DND-41 (cell line): ENCODE data around the gene RPN2.

Experiments used
- ATAC-seq: fragments of 200-7000 bp; cut with Tn5 transposase; 3 replicates; pipeline ENCODE4 v1.9.1; 2021; ENCODE audit warnings: low read depth; ENCODE audit not compliant: insufficient read depth
- DNase-seq: peaks from one replicate; pipeline ENCODE4 v3.0.0-alpha.2; 2020
- H2AFZ ChIP-seq: 2 replicates; pipeline ENCODE4 v1.6.0; 2012; ENCODE audit warnings: low read depth, low read length
- H3K27ac ChIP-seq: 2 replicates; pipeline ENCODE4 v1.5.1; 2012; ENCODE audit warnings: low read length, inconsistent platforms
- H3K27me3 ChIP-seq: fragments of 200-600 bp; sonication (generic); 2 replicates; pipeline ENCODE4 v1.6.0; 2012; ENCODE audit warnings: low read length, mild to moderate bottlenecking, inconsistent platforms; ENCODE audit not compliant: insufficient read depth, poor library complexity
- H3K36me3 ChIP-seq: 2 replicates; pipeline ENCODE4 v1.5.1; 2012; ENCODE audit warnings: low read length, inconsistent platforms; ENCODE audit not compliant: insufficient read depth
- H3K4me1 ChIP-seq: 2 replicates; pipeline ENCODE4 v1.5.1; 2012; ENCODE audit warnings: mild to moderate bottlenecking, low read length; ENCODE audit not compliant: insufficient read depth
- H3K4me2 ChIP-seq: 2 replicates; pipeline ENCODE4 v1.6.0; 2012; ENCODE audit warnings: mild to moderate bottlenecking, moderate library complexity, low read length, inconsistent platforms; ENCODE audit not compliant: insufficient read depth
- H3K4me3 ChIP-seq, 2 experiments: fragments of 200-600 bp in 1 of 2; shearing (Covaris generic) in 1 of 2; 2 replicates each; pipeline ENCODE4 v1.5.1; 2012 to 2016; ENCODE audit warnings: inconsistent platforms in 2 of 2, low read length in 2 of 2, mild to moderate bottlenecking in 2 of 2, low read depth in 1 of 2, moderate library complexity in 1 of 2
- H3K79me2 ChIP-seq: 2 replicates; pipeline ENCODE4 v1.6.0; 2012; ENCODE audit warnings: low read length, inconsistent platforms; ENCODE audit not compliant: insufficient read depth
- H3K9ac ChIP-seq: 2 replicates; pipeline ENCODE4 v1.6.0; 2012; ENCODE audit warnings: low read depth, mild to moderate bottlenecking, inconsistent platforms, low read length, moderate library complexity
- H3K9me3 ChIP-seq: 2 replicates; pipeline ENCODE4 v1.5.1; 2012; ENCODE audit warnings: low read length, moderate library complexity, mild to moderate bottlenecking, inconsistent platforms; ENCODE audit not compliant: insufficient read depth, severe bottlenecking
- H4K20me1 ChIP-seq: 2 replicates; pipeline ENCODE4 v1.6.0; 2012; ENCODE audit warnings: low read length; ENCODE audit not compliant: insufficient read depth
- EZH2 ChIP-seq: IDR thresholded peaks from 3 replicates; pipeline ENCODE4 v1.6.1; 2012; ENCODE audit warnings: borderline replicate concordance, low read depth, mild to moderate bottlenecking, moderate library complexity, low read length, inconsistent platforms; ENCODE audit not compliant: severe bottlenecking
- TF ChIP-seq, protein P1 (sequence below): IDR thresholded peaks from 2 replicates; pipeline ENCODE4 v1.5.1; 2012; ENCODE audit warnings: borderline replicate concordance, low read length, moderate library complexity, mild to moderate bottlenecking; ENCODE audit not compliant: poor library complexity, severe bottlenecking; ENCODE audit errors: extremely low read depth

RPN2 gene

DNA sequence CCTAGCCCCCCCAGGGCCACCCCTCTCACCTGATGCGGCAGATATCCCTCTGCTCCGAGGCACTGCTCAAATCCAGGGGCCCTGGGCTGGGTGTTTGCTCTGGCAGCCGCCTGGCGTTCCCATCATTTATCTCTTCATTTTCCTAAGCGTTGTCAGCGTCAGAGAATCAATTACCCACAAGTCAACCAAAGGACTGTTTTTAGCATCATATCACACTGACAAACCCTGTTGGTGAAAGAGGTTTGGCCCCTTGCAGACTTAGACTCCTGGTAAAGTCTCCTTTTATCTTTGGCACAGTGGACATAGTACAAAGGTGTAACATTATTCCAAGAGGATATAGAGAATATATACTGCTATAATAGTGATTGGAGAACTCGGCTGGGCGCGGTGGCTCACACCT lies 82.6 kb downstream of the RPN2 start, which contains the start of gene GHRH:
Gene GHRH, minus strand, starts transcription at position 101 of the 400 bp plus-strand sequence. CDS start 4,925 bp downstream, outside the sequence.
- Histone ChIP-seq H3K36me3 (no peaks in the 10 kb centered on the region), H3K9ac (no peak within 1 kb of the TSS), H3K4me3 (no peak within 1 kb of the TSS), H3K79me2 (no peaks in the 10 kb centered on the region), H3K4me2 (no peak within 1 kb of the TSS), H2AFZ (no peak within 1 kb of the TSS), H3K27me3 (peaks cover 14% of the 10 kb centered on the region), H3K4me1 (no peaks in the 10 kb centered on the region), H3K9me3 (no peaks in the 10 kb centered on the region), H4K20me1 (no peaks in the 10 kb centered on the region; the same call in 1 of the 2 replicates), H3K27ac (no peak within 1 kb of the TSS)
- no peak for DNase-seq
- no peak for ATAC-seq
- TF ChIP-seq, protein P1, sequence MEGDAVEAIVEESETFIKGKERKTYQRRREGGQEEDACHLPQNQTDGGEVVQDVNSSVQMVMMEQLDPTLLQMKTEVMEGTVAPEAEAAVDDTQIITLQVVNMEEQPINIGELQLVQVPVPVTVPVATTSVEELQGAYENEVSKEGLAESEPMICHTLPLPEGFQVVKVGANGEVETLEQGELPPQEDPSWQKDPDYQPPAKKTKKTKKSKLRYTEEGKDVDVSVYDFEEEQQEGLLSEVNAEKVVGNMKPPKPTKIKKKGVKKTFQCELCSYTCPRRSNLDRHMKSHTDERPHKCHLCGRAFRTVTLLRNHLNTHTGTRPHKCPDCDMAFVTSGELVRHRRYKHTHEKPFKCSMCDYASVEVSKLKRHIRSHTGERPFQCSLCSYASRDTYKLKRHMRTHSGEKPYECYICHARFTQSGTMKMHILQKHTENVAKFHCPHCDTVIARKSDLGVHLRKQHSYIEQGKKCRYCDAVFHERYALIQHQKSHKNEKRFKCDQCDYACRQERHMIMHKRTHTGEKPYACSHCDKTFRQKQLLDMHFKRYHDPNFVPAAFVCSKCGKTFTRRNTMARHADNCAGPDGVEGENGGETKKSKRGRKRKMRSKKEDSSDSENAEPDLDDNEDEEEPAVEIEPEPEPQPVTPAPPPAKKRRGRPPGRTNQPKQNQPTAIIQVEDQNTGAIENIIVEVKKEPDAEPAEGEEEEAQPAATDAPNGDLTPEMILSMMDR = no peak
- no peak for TF ChIP-seq EZH2

DNA sequence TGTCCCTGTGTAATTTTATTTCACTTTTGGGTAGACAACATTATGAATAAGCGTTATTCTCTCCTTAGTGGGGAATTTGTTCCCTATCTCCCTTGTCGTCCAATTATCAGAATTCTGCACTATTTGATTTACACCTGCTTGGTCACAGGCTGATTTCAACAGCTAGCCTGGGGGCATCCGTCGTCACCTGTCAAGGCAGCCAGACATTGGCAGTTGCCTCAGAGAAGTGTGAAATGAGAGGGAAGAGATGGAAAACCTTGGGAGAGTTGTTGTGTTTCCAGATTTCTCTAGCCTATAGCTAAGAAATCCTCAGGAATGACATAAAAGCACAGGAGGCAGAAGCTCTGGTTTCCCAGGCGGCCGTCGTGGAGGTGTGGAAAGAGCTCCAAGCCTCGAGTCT lies 83.4 kb downstream of the RPN2 start:
- ATAC-seq (no peak), DNase-seq (no peak)
- no peak overlapping the region for H3K9ac ChIP-seq
- H3K4me3 ChIP-seq = no peak overlapping the region
- H4K20me1 ChIP-seq = no peaks in the 10 kb centered on the region
- TF ChIP-seq, protein P1 = no peak
- no peak for TF ChIP-seq EZH2
- H3K9me3 ChIP-seq = no peaks in the 10 kb centered on the region
- H3K4me2 ChIP-seq = no peak overlapping the region
- H3K79me2 ChIP-seq = no peaks in the 10 kb centered on the region
- H3K27me3 ChIP-seq = peaks cover 14% of the 10 kb centered on the region
- no peaks in the 10 kb centered on the region for H3K4me1 ChIP-seq
- H2AFZ ChIP-seq = no peak overlapping the region
- no peak overlapping the region for H3K27ac ChIP-seq
- no peaks in the 10 kb centered on the region for H3K36me3 ChIP-seq

DNA sequence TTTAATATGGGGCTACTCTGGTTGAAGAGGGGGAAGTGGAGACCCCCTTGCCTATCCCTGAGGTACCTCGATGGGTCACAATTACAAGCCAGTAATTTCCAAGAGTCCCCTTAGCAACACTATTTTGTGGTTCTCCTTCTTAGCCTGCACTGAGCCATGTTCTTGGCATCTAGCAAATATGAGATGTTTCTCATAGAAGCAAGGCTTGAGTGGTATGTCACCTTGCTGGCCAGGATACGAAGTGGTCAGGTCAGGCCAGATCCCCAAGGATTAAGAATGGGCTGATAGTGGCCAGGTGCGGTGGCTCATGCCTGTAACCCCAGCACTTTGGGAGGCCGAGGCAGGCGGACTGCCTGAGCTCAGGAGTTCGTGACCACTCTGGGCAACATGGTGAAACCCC lies 84.6 kb downstream of the RPN2 start:
- no peaks in the 10 kb centered on the region for H3K36me3 ChIP-seq

More for the DNA sequence above, 84.6 kb downstream of the RPN2 start:
- Histone ChIP-seq H3K4me2 (no peak overlapping the region), H3K27me3 (peaks cover 14% of the 10 kb centered on the region), H3K4me3 (no peak overlapping the region), H3K9ac (no peak overlapping the region), H3K27ac (no peak overlapping the region), H3K4me1 (no peaks in the 10 kb centered on the region), H3K79me2 (no peaks in the 10 kb centered on the region), H4K20me1 (no peaks in the 10 kb centered on the region), H2AFZ (no peak overlapping the region), H3K9me3 (no peaks in the 10 kb centered on the region)
- no peak for ATAC-seq
- no peak for TF ChIP-seq EZH2
- TF ChIP-seq, protein P1 = no peak
- DNase-seq = no peak
